HG03521 (cell line): ENCODE measurements around the gene PIM2.
"Not testable (repeated sequence)": the region's sequence is repeated elsewhere in the genome, so short reads cannot be mapped to it uniquely, and the experiment has no call there.

Experiments used
- ATAC-seq: cut with Tn5 transposase; IDR thresholded peaks from one replicate; pipeline ENCODE4 v1.9.1; 2021; ENCODE audit warnings: mild to moderate bottlenecking, moderate library complexity; ENCODE audit not compliant: unreplicated experiment

PIM2 gene

GRCh38 chrX:48908600-48908999 lies 10.2 kb downstream of the PIM2 start:
- no peak for ATAC-seq

- no peak for ATAC-seq
Observed at GRCh38 chrX:48905090-48905790, 13.6 kb downstream of the PIM2 start.

GRCh38 chrX:48904626-48905025 lies 14.2 kb downstream of the PIM2 start:
- no peak for ATAC-seq

GRCh38 chrX:48904180-48904579 lies 14.6 kb downstream of the PIM2 start:
- ATAC-seq: no peak

- no peak for ATAC-seq
Observed at GRCh38 chrX:48903290-48903689, 15.5 kb downstream of the PIM2 start.

- no peak for ATAC-seq
Observed at GRCh38 chrX:48902776-48903175, 16.0 kb downstream of the PIM2 start.

GRCh38 chrX:48902135-48902534 lies 16.7 kb downstream of the PIM2 start:
- ATAC-seq: no peak

GRCh38 chrX:48901069-48901468 lies 17.8 kb downstream of the PIM2 start:
- no peak for ATAC-seq

GRCh38 chrX:48899078-48899410 lies 19.8 kb downstream of the PIM2 start:
- no peak for ATAC-seq

GRCh38 chrX:48897625-48898306 lies 21.1 kb downstream of the PIM2 start, which contains the start of the genes PQBP1 and TIMM17B:
PQBP1 (plus strand) TSS chrX:48897930; CDS start chrX:48898510, 580 bp downstream.
TIMM17B (minus strand) TSS chrX:48897768; CDS start chrX:48897749, 19 bp downstream.
- ATAC-seq: peak; percentile 93

- peak; percentile 8 for ATAC-seq
Observed at GRCh38 chrX:48897157-48897624, 21.6 kb downstream of the PIM2 start.

- ATAC-seq: no peak
Observed at GRCh38 chrX:48896611-48897011, 22.2 kb downstream of the PIM2 start.

GRCh38 chrX:48894891-48895290 lies 23.9 kb downstream of the PIM2 start:
- ATAC-seq: no peak

- ATAC-seq: no peak
Observed at GRCh38 chrX:48893556-48894348, 25.1 kb downstream of the PIM2 start.

GRCh38 chrX:48892896-48893295 lies 25.9 kb downstream of the PIM2 start:
- no peak for ATAC-seq

GRCh38 chrX:48891402-48892288 lies 27.2 kb downstream of the PIM2 start:
- peak; percentile 79 for ATAC-seq

- ATAC-seq: peak; percentile 35
Observed at GRCh38 chrX:48890934-48891401, 27.9 kb downstream of the PIM2 start.

GRCh38 chrX:48890296-48890925 lies 28.4 kb downstream of the PIM2 start:
- no peak for ATAC-seq

- ATAC-seq: not testable (repeated sequence)
Observed at GRCh38 chrX:48886586-48886985, 32.2 kb downstream of the PIM2 start.

- ATAC-seq: no peak
Observed at GRCh38 chrX:48883729-48884128, 35.1 kb downstream of the PIM2 start.
